Right renal cortex interstitium (tissue), 3 donors: ENCODE measurements around the gene ZCCHC14. TPM values are rescaled to one million over a fixed set of nuclear protein-coding genes. Genes with fewer than 3 reads are reported as not detected.

Source experiments
- DNase-seq, 3 donors: peaks; one replicate each; pipeline ENCODE4 v3.0.0-alpha.2; 2013; ENCODE audit warnings: low read depth in 3 of 3, low spot score in 2 of 3
- polyA plus RNA-seq, 3 donors: library from polyadenylated mRNA; unstranded; fragments of 120-200 nt; gene quantifications; one replicate each; pipeline ENCODE4 v1.2.1, GENCODE V29; 2013; ENCODE audit not compliant: insufficient read length in 3 of 3

ZCCHC14 gene
- polyA plus RNA-seq, 3 donors = 28.6 to 32.1 (median 30.7) TPM

DNA sequence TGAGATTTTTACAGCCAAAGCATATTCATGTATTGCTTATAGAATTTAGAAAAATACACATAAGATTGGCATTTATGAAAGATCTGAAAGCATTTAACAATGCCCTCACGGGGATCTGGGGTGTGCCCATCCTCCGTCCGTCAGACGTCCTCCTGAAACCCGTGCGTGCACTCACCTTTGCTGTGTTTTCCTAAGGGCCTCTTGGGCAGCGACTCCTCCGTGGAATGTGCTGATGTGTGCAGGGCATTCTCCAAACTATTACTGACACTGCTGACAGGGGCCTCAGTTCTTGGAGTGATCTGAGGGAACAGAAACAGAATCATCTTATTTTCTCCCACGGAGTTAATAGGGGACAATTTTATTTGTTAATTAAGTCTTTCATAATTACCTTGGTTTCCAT, 33.0 kb downstream of the ZCCHC14 start:
- DNase-seq = no peak

DNA sequence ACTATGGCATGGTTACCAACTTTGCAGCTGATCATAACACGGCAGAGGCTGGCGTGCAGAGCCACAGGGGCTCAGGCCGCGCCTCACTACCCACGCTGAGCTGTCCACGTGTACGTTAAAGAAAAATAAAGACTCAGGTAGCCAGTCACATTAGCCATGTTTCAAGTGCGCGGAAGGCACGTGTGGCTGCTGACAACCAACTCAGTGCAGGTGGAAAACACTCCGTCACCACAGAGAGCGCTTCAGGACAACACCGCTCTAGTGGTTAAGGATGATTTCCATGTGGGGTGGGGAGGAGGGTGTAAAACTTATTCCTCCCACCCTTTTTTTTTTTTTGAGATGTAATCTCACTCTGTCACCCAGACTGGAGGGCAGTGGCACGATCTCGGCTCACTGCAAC, 33.8 kb downstream of the ZCCHC14 start:
- DNase-seq = no peak

DNA sequence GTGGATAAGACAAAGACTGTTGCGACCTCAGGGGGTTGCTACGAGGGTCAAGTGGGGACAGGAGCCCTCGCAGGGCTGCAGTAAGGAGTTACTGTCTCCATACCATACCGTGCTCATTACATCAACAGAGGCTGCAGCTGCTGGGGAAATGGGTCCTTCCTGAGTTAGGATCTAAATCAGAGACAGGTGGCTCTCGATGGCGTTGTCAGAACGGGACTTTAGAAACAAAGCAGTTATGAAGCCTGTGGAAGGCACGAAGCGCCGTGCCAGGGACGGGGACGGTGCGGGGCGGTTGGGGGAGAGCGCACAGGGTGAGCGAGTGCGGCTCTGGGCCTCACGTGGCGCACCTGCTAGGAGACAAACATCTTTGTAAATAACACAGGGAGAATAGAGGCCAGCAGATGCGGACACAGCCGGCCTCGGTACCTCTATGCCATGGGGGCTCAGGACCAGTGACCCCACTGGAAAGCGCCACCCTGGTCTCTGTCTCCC, 34.4 kb downstream of the ZCCHC14 start:
- no peak for DNase-seq

DNA sequence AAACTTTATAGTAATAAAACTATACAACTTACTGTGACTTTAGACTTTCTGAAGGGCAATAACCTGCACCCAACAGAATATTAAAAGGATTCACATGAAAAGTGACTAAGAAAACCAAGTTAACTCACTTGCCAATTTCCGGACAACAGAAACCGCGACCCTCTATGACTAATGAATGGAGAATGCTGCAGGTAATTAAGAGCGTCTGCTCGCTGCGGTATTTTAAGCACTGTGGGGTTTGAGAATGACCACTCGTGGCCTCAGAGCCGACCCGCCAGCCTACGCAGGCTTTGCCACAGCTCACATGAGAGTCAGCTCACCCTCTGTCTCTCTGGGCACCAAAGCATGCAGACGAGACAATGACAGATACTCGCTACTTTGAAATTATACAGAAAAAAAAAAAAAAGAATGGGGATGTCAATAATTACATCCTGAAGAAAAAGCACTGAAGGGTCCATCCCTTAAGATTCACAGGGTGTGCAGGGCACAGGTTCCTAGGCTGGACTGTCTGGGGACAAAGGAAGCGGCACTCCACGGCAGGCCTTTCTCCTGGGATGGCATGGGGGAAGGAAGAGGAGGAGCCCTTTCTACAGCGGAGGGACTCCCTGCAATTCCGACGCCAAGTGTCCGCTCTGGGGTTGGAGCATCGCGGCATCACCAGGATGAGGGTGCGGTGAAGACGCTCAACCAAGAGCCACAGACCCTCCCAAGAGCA, 35.0 kb downstream of the ZCCHC14 start:
- DNase-seq = no peak

DNA sequence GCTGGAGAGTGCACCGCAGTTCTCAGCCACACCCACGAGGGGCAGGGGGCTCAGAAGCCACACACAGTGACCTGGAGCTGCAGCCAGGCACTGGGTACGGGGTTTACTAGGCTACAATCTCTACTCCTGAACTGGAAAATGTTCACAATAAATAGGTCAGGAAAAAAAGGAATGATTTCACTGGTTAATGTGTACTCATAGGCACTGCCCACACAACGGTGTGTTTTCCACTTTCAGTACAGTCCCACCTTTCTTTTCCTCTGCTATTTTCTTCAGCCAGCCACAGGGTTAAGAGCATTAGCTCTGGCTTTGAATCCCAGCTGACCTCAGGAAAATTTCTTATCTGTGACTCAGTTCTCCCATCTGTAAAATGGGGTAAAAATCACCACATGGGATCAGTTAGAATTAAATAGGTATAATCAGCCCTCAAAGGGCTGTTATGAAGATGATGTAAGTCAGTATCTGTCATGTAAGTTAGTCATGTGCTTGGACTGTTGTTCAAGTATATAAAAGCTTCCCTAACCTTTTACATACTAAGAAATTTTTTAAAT, 35.7 kb downstream of the ZCCHC14 start:
- no peak for DNase-seq

DNA sequence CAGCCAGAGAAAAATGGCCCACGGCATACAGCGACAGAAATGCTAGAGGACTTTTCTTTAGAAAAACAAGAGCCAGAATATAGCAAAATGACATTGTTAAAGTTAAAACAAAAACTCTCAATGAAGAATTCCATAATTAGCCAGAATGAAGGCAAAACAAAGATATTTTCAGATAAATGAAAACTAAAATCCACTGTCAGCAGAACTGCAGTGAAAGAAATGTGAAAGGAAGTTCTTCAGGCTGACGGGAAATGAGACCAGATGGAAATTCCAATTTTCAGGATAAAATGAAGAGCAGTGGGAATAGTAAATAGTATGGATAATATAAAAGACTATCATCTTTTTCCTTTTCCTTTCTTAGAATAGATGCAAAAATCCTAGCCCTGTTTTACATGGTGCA, 38.4 kb downstream of the ZCCHC14 start:
- DNase-seq = no peak

DNA sequence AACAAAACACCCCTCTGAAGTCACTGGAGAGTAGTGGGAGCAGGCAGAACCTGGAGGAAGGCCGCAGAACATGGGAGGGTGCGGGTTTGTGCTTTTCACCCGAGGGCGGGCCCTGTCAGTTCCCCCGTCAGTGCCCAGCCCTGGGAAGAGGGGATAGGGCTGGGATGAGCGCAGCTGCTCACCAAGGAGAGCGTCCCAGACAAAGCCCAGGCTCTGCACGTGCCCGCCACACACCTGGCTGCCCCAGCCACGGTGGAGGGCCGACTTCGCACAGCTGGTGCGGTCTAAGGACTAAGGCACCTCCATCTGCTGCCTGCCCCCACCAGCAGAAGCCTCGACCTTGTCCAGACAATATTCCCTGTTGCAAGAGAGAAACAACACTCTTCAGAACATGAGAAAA, 39.5 kb downstream of the ZCCHC14 start:
- no peak for DNase-seq

DNA sequence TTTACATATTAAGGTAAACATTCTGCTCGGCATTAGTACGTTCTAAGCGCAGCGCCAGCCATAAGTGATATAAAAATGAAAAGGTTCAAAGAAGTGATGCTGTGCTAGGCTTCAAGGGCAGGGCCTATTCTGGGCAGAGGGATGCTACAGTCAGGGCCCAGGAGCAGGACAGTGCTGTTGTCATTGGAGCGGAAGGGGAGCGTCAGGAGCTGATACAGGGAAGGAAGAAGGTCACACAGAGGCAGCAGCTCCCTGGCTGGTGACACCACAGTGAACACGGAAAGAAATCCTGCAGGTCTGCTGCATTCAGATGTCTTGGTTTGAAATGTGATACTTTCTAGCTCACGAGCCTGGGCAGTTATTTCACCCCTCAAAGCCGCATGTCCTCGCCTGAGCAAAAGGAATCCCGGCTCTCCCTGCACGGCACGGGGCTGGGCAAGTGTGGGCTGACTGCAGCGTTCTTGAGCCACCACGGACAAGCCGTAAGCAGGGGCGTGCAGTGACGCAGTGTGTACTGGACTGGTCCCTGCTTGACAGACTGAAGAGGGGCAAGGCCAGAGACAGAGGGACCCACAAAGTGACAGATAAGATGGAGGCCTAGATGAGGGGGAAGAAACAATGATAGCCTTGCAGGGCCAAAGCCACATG, 41.1 kb downstream of the ZCCHC14 start:
- no peak for DNase-seq

DNA sequence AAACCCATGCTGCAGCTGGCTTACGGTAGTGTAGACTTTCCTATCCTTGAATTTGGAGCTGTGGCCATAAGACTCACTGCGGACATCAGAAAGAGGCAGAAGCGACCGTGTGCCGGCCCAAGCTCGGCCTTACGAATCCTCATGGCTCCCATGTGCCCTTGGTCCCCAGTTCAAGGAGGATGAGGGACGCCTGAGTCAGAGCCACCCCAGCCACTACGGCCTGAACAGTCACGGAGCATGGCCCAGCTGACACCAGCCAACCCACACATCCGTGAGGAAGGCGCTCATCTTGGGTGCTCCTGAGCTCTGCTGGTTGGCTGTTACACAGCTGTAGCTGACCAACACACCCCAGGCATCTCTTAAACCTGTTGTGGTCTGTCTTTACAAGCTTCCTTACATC, 44.0 kb downstream of the ZCCHC14 start:
- DNase-seq = no peak

DNA sequence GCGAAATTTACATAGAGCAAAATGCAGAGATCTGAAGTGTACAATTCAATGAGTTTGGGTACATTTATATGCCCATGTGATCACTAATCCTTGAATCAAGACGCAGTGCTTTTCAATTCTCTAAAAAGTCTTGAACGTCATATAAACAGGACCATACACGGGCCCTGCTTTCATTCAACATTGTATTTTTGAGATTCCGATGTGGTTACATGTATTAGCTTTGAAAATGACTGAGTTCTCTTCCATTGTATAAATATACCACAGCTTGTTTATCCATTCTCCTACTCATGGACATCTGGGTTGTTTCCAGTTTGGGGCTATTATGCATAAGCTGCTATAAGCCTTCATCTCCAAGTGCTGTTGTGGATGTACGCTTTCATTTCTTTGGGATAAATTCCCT, 45.5 kb downstream of the ZCCHC14 start:
- DNase-seq = no peak

DNA sequence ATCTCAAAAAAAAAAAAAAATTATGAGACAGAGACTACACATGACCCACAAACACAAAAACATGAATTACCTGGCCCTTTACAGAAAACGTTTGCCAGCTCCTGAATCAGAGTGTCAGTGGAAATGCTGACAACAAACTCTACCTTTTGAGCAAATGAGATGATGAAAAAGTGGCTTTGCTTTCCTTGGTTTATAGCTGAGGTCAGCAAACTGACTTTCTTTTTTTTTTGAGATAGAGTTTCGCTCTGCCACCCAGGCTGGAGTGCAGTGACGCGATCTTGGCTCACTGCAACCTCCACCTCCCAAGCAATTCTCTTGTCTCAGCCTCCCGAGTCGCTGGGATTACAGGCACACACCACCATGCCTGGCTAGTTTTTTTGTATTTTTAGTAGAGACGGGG, 46.3 kb downstream of the ZCCHC14 start:
- DNase-seq = no peak

DNA sequence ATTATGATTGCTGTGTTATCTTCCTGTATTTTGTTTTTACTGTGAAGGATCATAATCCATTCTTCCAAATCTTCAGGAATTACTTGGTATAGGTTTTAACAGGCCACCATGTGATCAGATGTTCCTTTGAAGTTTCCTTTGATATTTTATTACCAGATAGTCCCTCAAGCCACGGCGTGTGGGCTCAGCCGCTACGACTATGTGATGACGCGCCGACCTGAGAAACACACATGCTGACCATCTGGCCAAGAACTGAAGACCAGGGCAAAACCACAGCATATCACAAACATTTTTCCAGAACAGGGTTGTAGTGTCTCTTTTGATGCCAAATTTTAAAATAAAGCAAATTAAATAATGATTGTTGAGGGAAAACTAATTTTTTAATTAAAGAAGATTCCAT, 47.3 kb downstream of the ZCCHC14 start:
- no peak for DNase-seq

DNA sequence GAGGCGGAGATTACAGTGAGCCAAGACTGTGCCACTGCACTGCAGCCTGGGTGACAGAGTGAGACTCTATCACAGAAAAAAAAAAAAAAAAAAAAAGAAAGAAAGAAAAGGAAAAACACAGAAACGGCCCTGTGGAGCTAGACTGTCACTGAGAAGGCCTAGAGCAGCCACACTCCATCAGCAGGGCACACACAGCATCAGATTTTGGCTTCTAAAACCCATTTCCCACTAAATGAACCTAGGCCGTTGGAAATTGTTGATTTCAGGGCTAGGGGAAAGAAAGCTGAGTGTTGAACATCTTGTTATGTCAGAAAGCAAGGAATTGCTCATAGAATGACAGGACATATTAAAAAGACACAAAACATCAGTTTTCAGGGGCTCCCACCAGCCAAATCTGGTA, 48.9 kb downstream of the ZCCHC14 start:
- DNase-seq = no peak

DNA sequence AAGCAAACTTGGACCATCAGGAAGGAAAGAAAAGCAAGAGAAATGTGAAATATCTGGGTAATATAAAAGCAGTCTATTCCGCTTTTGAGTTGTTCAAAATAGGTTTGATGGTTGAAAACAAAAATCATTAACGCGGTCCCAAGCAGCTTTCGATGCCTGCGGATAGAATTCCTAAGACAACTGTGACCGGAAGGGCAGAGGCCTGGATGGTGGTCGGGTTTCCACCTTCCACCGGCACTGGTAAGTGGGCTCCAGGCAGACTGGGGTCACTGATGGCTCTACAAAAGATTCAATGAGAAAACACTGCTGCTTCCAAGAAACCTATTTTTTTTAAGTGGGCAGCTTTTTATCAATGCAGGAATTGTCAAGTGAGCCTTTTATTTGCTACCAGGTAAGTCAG, 49.8 kb downstream of the ZCCHC14 start:
- DNase-seq = no peak

DNA sequence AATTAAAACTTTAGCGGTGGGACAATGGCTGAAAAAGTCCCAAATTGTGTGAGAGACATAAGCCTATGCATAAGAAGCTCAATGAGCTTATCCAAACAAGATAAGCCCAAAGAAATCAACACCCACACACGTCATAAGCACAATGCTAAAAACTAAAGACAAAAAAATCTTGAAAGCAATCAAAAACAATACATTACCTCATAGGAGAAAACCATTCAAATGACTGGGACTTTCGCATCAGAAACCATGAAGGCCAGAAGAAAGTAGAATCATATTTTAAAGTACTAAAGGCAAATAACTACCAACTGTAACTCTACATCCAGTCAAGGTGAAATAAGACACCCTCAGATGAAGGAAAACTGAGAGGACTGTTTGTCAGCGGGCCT, 50.2 kb downstream of the ZCCHC14 start:
- DNase-seq = no peak

DNA sequence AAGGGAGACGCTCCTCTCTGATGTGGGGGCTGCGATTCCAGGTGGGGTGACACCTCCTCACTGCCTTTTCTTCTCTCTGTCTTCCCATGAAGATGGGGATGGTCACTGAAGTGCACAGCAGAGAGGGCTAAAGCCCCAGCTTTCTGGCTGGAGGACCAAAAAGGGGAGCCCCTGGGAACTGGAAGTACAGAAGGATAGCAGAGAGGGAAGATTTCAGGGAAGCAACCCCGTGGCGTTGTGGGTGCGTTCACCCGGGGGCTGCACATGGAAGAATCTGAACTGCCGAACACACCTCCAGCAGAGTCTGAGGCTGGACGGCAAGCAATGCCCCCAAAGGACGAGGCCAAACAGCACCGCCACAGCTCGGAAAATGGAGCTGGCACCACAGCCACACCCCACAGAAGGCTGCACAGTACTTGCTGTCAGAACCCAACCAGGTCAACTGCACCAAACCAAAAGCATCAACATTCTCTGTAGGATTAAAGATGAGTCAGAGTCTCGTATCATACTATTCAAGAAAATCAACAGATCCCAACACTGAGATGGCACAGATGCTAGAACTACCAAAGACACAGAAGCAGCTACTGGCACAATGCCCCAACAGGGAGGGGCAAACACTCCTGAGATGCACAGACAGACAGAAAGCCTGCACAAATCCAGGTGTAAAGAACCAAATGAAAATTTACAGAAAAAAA, 50.8 kb downstream of the ZCCHC14 start:
- DNase-seq = no peak

DNA sequence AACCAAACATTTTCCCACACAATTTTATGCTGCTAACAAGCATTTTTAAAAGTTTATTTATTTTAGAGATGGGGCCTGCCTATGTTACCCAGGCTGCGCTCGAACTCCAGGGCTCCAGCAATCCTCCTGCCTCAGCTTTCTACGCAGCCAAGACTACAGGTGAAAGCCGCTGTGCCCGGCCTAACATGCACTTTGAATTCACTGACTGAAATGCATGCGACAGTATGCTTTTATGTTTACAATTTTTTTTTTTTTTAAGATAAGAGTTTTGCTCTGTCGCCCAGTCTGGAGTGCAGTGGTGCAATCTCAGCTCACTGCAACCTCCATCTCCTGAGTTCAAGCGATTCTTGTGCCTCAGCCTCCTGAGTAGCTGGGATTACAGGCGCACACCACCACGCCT, 52.9 kb downstream of the ZCCHC14 start:
- DNase-seq = no peak

DNA sequence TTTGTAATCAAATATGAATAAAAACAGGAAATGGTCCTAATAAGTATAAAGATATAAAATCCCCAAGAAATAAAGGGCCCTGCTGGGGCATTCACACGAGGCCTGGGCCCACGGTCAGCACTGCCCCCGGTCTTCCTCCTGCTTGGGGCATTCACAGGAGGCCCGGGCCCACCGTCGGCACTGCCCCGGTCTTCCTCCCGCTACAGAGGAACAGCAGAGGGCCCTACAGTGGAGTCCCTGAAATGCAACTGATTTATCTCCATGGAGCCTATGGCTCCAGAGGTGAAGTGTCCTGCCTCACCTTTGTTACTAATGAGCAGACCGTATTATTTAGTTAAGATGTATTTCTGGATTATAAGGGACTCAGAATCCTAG, 54.2 kb downstream of the ZCCHC14 start:
- no peak for DNase-seq

DNA sequence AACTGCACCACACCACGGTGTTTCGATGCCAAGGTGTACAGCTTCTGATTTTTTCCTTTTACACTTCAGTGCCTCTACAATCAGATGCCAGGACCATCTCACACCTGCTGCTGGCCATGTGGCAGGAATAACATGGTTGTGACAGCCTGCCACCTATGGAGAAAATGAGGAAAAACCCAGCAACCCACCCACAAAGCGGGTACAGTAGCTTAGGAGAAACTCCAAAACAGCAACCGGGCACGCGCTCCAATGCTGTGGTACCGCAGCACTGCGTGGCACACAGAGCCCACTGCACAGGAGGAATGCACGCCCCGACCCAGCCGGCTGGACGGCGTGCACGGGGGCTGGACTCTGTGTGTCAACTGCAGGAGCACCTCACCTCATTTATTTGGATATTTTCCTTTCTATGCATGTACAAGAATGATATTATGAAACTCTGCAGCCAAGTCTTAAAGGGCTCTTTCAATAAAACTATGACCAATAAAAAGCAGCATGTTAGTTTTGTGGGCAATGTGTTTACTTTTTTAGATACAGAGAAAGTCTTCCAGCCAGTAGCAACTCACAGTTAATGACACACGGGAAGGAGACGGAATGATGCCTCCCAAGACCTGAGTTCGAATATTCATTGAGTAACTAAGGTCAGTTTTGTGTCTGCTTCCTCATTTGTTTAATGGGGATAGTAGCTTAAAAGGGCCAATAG, 54.8 kb downstream of the ZCCHC14 start:
- DNase-seq = no peak

DNA sequence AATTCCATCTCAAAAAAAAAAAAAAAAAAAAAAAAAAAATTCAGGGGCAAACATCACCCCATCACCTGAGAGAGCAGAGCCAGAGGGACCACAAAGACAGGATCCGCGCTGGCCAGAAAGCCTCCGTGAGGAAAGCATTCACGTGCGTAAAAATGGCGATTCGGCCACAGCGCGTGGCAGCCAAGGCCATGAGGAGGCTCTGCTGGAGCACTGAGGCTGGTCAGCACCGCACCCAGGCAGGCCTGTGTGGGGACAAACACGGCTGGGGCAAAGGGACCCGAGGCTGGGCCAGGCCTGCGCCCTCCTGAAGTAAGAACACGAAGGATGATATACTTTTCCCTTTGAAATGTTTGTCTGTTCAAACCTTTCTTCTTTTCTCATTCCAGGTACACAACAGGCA, 55.5 kb downstream of the ZCCHC14 start:
- no peak for DNase-seq
